HCT116 (cell line): Measurements from ENCODE around the gene TRIM4.

Experiments
- CTCF ChIP-seq, 3 experiments: fragments of 200-600 bp in 1 of 3; sonication (generic) in 1 of 3; IDR thresholded peaks in 2 of 3; conservative IDR thresholded peaks in 1 of 3; 2 replicates each; pipeline ENCODE4 v1.5.1; 2012 to 2017; ENCODE audit warnings: low read depth in 2 of 3, low read length in 2 of 3, antibody characterized with exemption in 1 of 3, borderline replicate concordance in 1 of 3, control low read depth in 1 of 3, mild to moderate bottlenecking in 1 of 3, mixed read lengths in 1 of 3, mixed run types in 1 of 3, moderate library complexity in 1 of 3; ENCODE audit not compliant: insufficient read depth in 1 of 3
- POLR2A ChIP-seq: IDR thresholded peaks from 2 replicates; pipeline ENCODE4 v1.7.0; 2011; ENCODE audit warnings: borderline replicate concordance; ENCODE audit not compliant: insufficient read depth, insufficient read length; ENCODE audit errors: extremely low read depth
- SIN3A ChIP-seq: IDR thresholded peaks from 2 replicates; pipeline ENCODE4 v1.6.1; 2012; ENCODE audit warnings: low read depth
- SRF ChIP-seq: IDR thresholded peaks from 2 replicates; pipeline ENCODE4 v1.6.1; 2012; ENCODE audit warnings: low read depth
- YY1 ChIP-seq: IDR thresholded peaks from 2 replicates; pipeline ENCODE4 v1.6.1; 2011; ENCODE audit warnings: low read length, low read depth, moderate library complexity, mild to moderate bottlenecking; ENCODE audit not compliant: insufficient replicate concordance; ENCODE audit errors: extremely low read depth

GRCh38 chr7:99947608-99948007 is 28.3 kb upstream of the TRIM4 start:
- TF ChIP-seq CTCF (IDR thresholded peaks at IDR 0.05 in 2 of 3, conservative IDR thresholded peaks at IDR 0.05 in 1 of 3; ENCODE audit: borderline replicate concordance in 1 of 3, insufficient read depth in 1 of 3, low read depth in 2 of 3, low read length in 2 of 3) (no peak), SRF (no peak), POLR2A (no peak), YY1 (no peak), SIN3A (no peak)
